HepG2 (cell line): Measurements from ENCODE around the gene MIB1. TPM values are rescaled to one million over a fixed set of nuclear protein-coding genes. Genes with fewer than 3 reads are reported as not detected.

Experiments used
- DZIP1 ChIP-seq: sonication (generic); formaldehyde crosslinking; IDR thresholded peaks from 2 replicates; pipeline ENCODE4 v1.5.0; 2020; ENCODE audit warnings: mild to moderate bottlenecking, missing genetic modification reagents
- ETV5 ChIP-seq: IDR thresholded peaks from 2 replicates; pipeline ENCODE4 v1.6.1; 2018; ENCODE audit warnings: missing biosample characterization, missing genetic modification reagents, inconsistent platforms, borderline replicate concordance
- FOSL2 ChIP-seq: sonication (generic); formaldehyde crosslinking; IDR thresholded peaks from 2 replicates; pipeline ENCODE4 v1.4.0; 2020; ENCODE audit warnings: missing genetic modification reagents
- POGZ ChIP-seq: sonication (generic); formaldehyde crosslinking; IDR thresholded peaks from 2 replicates; pipeline ENCODE4 v1.4.0; 2020; ENCODE audit warnings: mild to moderate bottlenecking, missing genetic modification reagents
- THYN1 ChIP-seq: sonication (generic); formaldehyde crosslinking; IDR thresholded peaks from 2 replicates; pipeline ENCODE4 v1.8.1; 2023; ENCODE audit warnings: low read depth, mild to moderate bottlenecking, moderate library complexity, missing genetic modification reagents, borderline replicate concordance
- XRCC5 ChIP-seq: fragments of 200-400 bp; formaldehyde crosslinking; optimal IDR thresholded peaks from 2 replicates; pipeline ENCODE3; 2017; ENCODE audit warnings: mild to moderate bottlenecking, low read length
- ZBTB10 ChIP-seq: sonication (generic); formaldehyde crosslinking; IDR thresholded peaks from 2 replicates; pipeline ENCODE4 v1.4.0; 2020; ENCODE audit warnings: missing genetic modification reagents, borderline replicate concordance
- ZNF335 ChIP-seq: sonication (generic); formaldehyde crosslinking; IDR thresholded peaks from 2 replicates; pipeline ENCODE4 v1.4.0; 2020; ENCODE audit warnings: missing genetic modification reagents
- ZNF550 ChIP-seq: sonication (generic); formaldehyde crosslinking; IDR thresholded peaks from 2 replicates; pipeline ENCODE4 v1.4.0; 2020; ENCODE audit warnings: mild to moderate bottlenecking, missing genetic modification reagents, borderline replicate concordance
- ZNF589 ChIP-seq: sonication (generic); formaldehyde crosslinking; conservative IDR thresholded peaks from 2 replicates; pipeline ENCODE4 v1.8.0; 2022; ENCODE audit warnings: mild to moderate bottlenecking, moderate library complexity, missing genetic modification reagents
- ZNF770 ChIP-seq: sonication (generic); formaldehyde crosslinking; IDR thresholded peaks from 2 replicates; pipeline ENCODE4 v1.5.0; 2020; ENCODE audit warnings: mild to moderate bottlenecking, missing genetic modification reagents
- polyA plus RNA-seq, 8 experiments: library from polyadenylated mRNA; depleted of rRNA in 3 of 8; stranded (reverse) in 7 of 8; unstranded in 1 of 8; fragments of >200 nt; fragmentation: Illumina TruSeq in 4 of 8; extraction: Trizol in 4 of 8; gene quantifications; 2 replicates each; pipeline versions ENCODE4 v1.2.1 to v1.2.3, GENCODE V29; 2011 to 2016; ENCODE audit warnings: low read depth in 4 of 8, missing spikeins in 1 of 8, mixed read lengths in 1 of 8; ENCODE audit not compliant: insufficient read depth in 1 of 8
- total RNA-seq, 5 experiments: library from RNA; depleted of rRNA; stranded (reverse); fragments of >200 nt; fragmentation: Illumina TruSeq; extraction: Trizol; gene quantifications; 2 replicates each; pipeline ENCODE4 v1.2.3, GENCODE V29; 2016; ENCODE audit warnings: low read depth in 1 of 5
- TF ChIP-seq, protein P1 (sequence below): sonication (generic); formaldehyde crosslinking; IDR thresholded peaks from 2 replicates; pipeline ENCODE4 v1.5.1; 2020; ENCODE audit warnings: missing genetic modification reagents, mild to moderate bottlenecking, borderline replicate concordance
- TF ChIP-seq, protein P2 (sequence below): IDR thresholded peaks from 2 replicates; pipeline ENCODE4 v1.6.1; 2016; ENCODE audit warnings: low read depth

The MIB1 gene
- total and polyA plus RNA-seq, 2 of the 13 experiments (the other 11 are each of a cell fraction or from before 2014, with no cell fraction given): 12.0 to 47.0 TPM

- no peak for TF ChIP-seq ZBTB10 (CRISPR knock-in tag)
- TF ChIP-seq ZNF550 (CRISPR knock-in tag): no peak
- TF ChIP-seq FOSL2 (CRISPR knock-in tag): peak; percentile 67
- TF ChIP-seq, protein P1, sequence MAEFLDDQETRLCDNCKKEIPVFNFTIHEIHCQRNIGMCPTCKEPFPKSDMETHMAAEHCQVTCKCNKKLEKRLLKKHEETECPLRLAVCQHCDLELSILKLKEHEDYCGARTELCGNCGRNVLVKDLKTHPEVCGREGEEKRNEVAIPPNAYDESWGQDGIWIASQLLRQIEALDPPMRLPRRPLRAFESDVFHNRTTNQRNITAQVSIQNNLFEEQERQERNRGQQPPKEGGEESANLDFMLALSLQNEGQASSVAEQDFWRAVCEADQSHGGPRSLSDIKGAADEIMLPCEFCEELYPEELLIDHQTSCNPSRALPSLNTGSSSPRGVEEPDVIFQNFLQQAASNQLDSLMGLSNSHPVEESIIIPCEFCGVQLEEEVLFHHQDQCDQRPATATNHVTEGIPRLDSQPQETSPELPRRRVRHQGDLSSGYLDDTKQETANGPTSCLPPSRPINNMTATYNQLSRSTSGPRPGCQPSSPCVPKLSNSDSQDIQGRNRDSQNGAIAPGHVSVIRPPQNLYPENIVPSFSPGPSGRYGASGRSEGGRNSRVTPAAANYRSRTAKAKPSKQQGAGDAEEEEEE (CRISPR knock-in tag): no peak
- no peak for TF ChIP-seq ZNF770 (CRISPR knock-in tag)
- no peak for TF ChIP-seq THYN1 (CRISPR knock-in tag)
- TF ChIP-seq, protein P2, sequence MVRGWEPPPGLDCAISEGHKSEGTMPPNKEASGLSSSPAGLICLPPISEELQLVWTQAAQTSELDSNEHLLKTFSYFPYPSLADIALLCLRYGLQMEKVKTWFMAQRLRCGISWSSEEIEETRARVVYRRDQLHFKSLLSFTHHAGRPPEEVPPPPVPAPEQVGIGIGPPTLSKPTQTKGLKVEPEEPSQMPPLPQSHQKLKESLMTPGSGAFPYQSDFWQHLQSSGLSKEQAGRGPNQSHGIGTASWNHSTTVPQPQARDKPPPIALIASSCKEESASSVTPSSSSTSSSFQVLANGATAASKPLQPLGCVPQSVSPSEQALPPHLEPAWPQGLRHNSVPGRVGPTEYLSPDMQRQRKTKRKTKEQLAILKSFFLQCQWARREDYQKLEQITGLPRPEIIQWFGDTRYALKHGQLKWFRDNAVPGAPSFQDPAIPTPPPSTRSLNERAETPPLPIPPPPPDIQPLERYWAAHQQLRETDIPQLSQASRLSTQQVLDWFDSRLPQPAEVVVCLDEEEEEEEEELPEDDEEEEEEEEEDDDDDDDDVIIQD (CRISPR knock-in tag): 0 out of 2 replicates have a peak, but pooled peaks have one; percentile 52
- TF ChIP-seq ZNF335 (CRISPR knock-in tag): no peak
- TF ChIP-seq DZIP1 (CRISPR knock-in tag): no peak
- peak; percentile 53 for TF ChIP-seq XRCC5
- TF ChIP-seq POGZ: 0 out of 2 replicates have a peak, but pooled peaks have one; percentile 15
- TF ChIP-seq ETV5 (CRISPR knock-in tag): no peak
- no peak for TF ChIP-seq ZNF589 (CRISPR knock-in tag)
Measured at GRCh38 chr18:21900605-21901352, 160.2 kb downstream of the MIB1 start (continued).
